Heart left ventricle (tissue), 13 donors: ENCODE data around the gene DTNB.

Experiments
- CTCF ChIP-seq, 12 donors: fragments of 200-600 bp; sonication (generic) in 4 of 12; IDR thresholded peaks; one replicate each; pipeline versions ENCODE4 v1.5.0 to v1.8.0; 2018 to 2022; ENCODE audit warnings: antibody characterized with exemption in 12 of 12, mild to moderate bottlenecking in 5 of 12
- POLR2A ChIP-seq, 2 donors: fragments of 450-650 bp; IDR thresholded peaks; one replicate each; pipeline ENCODE4 v1.6.1; 2017; ENCODE audit warnings: antibody characterized with exemption in 2 of 2, mild to moderate bottlenecking in 2 of 2, moderate library complexity in 2 of 2
- donor health status: ischemic (EF 13 %, LVEDD 7.1; RV severe dilation, severe dysfunction).
- donor health status: DM: no; HTN: yes; CAD: no.
- donor health status: DM: no; HTN: no; CAD: no.
- donor health status: ischemic (EF 25% LVEDD 6.9; RV normal size, moderate dysfunction).
- donor health status: ischemic (EF 25% LVEDD 5.7; RV mildly dilated, moderate dysfunction).
- donor health status: ischemic (EF 35%, LVEDD 5.7; RV mildly dilated, moderate dysfunction).
- donor health status: nonischemic (EF 11% LVEDD 7.7; RV severe dilation, severe dysfunction).
- donor health status: DM: yes; HTN: yes; CAD: no.
- donor health status: PGD.
- donor health status: ischemic (EF 29% LVEDD 5.4; RV normal size, mild dysfunction).
- donor health status: nonischemic (EF 23%, LVEDD 6.1; RV moderate dilation, normal function).

GRCh38 chr2:25614711-25615110 is 58.7 kb downstream of the DTNB start:
- TF ChIP-seq CTCF (IDR thresholded peaks at IDR 0.05) (no peak), POLR2A (IDR thresholded peaks at IDR 0.05) (no peak)
